ENCODE measurements around the gene RHOB. TPM values are rescaled to one million over a fixed set of nuclear protein-coding genes. Genes with fewer than 3 reads are reported as not detected.

The RHOB gene
- total and polyA plus RNA-seq, 4 donors = 82.6 to 634 (median 160) TPM

- H3K27me3 ChIP-seq (ENCODE audit: control insufficient read depth in 4 of 4, insufficient read depth in 4 of 4, low read length in 3 of 4) = no peaks in the 10 kb centered on the region
- H3K27ac ChIP-seq (ENCODE audit: low read depth in 1 of 2, low read length in 2 of 2) = no peak overlapping the region
- H3K9ac ChIP-seq (ENCODE audit: low read depth in 1 of 2, low read length in 2 of 2) = no peak overlapping the region
- H3K4me1 ChIP-seq (ENCODE audit: control insufficient read depth in 4 of 4, insufficient read depth in 4 of 4, low read length in 3 of 4) = peaks cover 7 to 14% (median 13%) of the 10 kb centered on the region in 4 donors
- no peaks in the 10 kb centered on the region for H3K36me3 ChIP-seq (ENCODE audit: control insufficient read depth in 4 of 4, insufficient read depth in 3 of 4, low read depth in 1 of 4, low read length in 3 of 4)
- no peak overlapping the region for H3K4me3 ChIP-seq (ENCODE audit: low read depth in 1 of 3, low read length in 3 of 3)
- WGBS = 95% methylated on average over 11 of the region's 11 CpGs
- DNase-seq (ENCODE audit: low spot score) = no peak
- H3K9me3 ChIP-seq (ENCODE audit: control insufficient read depth in 4 of 4, low read length in 3 of 4) = no peaks in the 10 kb centered on the region
- TF ChIP-seq GABPA (IDR thresholded peaks at IDR 0.05 in 1 of 2, conservative IDR thresholded peaks at IDR 0.05 in 1 of 2) (no peak), FOXA2 (IDR thresholded peaks at IDR 0.05) (no peak), EGR1 (IDR thresholded peaks at IDR 0.05; ENCODE audit: low read depth in 2 of 2) (no peak), RAD21 (IDR thresholded peaks at IDR 0.05) (no peak), YY1 (IDR thresholded peaks at IDR 0.05) (no peak), RXRA (IDR thresholded peaks at IDR 0.05) (no peak), NR2F2 (IDR thresholded peaks at IDR 0.05) (no peak), MAX (IDR thresholded peaks at IDR 0.05) (no peak)
- TF ChIP-seq, protein P1, sequence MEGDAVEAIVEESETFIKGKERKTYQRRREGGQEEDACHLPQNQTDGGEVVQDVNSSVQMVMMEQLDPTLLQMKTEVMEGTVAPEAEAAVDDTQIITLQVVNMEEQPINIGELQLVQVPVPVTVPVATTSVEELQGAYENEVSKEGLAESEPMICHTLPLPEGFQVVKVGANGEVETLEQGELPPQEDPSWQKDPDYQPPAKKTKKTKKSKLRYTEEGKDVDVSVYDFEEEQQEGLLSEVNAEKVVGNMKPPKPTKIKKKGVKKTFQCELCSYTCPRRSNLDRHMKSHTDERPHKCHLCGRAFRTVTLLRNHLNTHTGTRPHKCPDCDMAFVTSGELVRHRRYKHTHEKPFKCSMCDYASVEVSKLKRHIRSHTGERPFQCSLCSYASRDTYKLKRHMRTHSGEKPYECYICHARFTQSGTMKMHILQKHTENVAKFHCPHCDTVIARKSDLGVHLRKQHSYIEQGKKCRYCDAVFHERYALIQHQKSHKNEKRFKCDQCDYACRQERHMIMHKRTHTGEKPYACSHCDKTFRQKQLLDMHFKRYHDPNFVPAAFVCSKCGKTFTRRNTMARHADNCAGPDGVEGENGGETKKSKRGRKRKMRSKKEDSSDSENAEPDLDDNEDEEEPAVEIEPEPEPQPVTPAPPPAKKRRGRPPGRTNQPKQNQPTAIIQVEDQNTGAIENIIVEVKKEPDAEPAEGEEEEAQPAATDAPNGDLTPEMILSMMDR (IDR thresholded peaks at IDR 0.05; ENCODE audit: low read depth, low read length, missing input control) = no peak
Measured at GRCh38 chr2:20428717-20429490, 18.0 kb upstream of the RHOB start.

DNA sequence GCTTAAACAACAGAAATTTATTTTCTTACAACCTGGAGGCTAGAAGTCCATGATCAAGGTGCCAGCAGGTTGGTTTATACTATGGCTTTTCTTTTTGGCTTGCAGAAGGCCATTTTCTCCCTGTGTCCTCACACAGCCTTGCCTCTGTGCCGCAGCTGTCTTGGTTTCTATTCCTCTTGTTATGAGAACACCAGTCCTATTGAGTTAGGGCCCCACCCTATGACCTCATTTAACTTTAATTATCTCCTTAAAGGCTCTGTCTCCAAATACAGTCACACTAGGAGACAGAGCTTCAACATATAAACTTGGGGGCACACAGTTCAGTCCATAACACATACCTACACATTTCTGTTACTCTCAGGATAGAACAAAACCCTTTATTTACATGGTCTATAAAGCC lies 17.3 kb upstream of the RHOB start:
- Histone ChIP-seq H3K9me3 (ENCODE audit: control insufficient read depth in 4 of 4, low read length in 3 of 4) (no peaks in the 10 kb centered on the region), H3K4me1 (ENCODE audit: control insufficient read depth in 4 of 4, insufficient read depth in 4 of 4, low read length in 3 of 4) (peaks cover 7 to 17% (median 13%) of the 10 kb centered on the region in 4 donors), H3K9ac (ENCODE audit: low read depth in 1 of 2, low read length in 2 of 2) (no peak overlapping the region), H3K27me3 (ENCODE audit: control insufficient read depth in 4 of 4, insufficient read depth in 4 of 4, low read length in 3 of 4) (no peaks in the 10 kb centered on the region), H3K4me3 (ENCODE audit: low read depth in 1 of 3, low read length in 3 of 3) (no peak overlapping the region), H3K36me3 (ENCODE audit: control insufficient read depth in 4 of 4, insufficient read depth in 3 of 4, low read depth in 1 of 4, low read length in 3 of 4) (no peaks in the 10 kb centered on the region), H3K27ac (ENCODE audit: low read depth in 1 of 2, low read length in 2 of 2) (no peak overlapping the region)
- no peak for DNase-seq (ENCODE audit: low spot score)
- TF ChIP-seq, protein P2, sequence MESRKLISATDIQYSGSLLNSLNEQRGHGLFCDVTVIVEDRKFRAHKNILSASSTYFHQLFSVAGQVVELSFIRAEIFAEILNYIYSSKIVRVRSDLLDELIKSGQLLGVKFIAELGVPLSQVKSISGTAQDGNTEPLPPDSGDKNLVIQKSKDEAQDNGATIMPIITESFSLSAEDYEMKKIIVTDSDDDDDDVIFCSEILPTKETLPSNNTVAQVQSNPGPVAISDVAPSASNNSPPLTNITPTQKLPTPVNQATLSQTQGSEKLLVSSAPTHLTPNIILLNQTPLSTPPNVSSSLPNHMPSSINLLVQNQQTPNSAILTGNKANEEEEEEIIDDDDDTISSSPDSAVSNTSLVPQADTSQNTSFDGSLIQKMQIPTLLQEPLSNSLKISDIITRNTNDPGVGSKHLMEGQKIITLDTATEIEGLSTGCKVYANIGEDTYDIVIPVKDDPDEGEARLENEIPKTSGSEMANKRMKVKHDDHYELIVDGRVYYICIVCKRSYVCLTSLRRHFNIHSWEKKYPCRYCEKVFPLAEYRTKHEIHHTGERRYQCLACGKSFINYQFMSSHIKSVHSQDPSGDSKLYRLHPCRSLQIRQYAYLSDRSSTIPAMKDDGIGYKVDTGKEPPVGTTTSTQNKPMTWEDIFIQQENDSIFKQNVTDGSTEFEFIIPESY (IDR thresholded peaks at IDR 0.05) = no peak
- TF ChIP-seq YY1 (IDR thresholded peaks at IDR 0.05) = no peak
- TF ChIP-seq MAX (IDR thresholded peaks at IDR 0.05) = no peak
- TF ChIP-seq, protein P3, sequence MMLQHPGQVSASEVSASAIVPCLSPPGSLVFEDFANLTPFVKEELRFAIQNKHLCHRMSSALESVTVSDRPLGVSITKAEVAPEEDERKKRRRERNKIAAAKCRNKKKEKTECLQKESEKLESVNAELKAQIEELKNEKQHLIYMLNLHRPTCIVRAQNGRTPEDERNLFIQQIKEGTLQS (IDR thresholded peaks at IDR 0.05) = no peak
- TF ChIP-seq RAD21 (IDR thresholded peaks at IDR 0.05) = no peak
- no peak for TF ChIP-seq EGR1 (IDR thresholded peaks at IDR 0.05; ENCODE audit: low read depth in 2 of 2)
- TF ChIP-seq RXRA (IDR thresholded peaks at IDR 0.05) = no peak
- TF ChIP-seq TAF1 (conservative IDR thresholded peaks at IDR 0.05) = no peak
- no peak for TF ChIP-seq HNF4A (conservative IDR thresholded peaks at IDR 0.05)
- TF ChIP-seq GABPA (IDR thresholded peaks at IDR 0.05 in 1 of 2, conservative IDR thresholded peaks at IDR 0.05 in 1 of 2) = no peak
- TF ChIP-seq, protein P4, sequence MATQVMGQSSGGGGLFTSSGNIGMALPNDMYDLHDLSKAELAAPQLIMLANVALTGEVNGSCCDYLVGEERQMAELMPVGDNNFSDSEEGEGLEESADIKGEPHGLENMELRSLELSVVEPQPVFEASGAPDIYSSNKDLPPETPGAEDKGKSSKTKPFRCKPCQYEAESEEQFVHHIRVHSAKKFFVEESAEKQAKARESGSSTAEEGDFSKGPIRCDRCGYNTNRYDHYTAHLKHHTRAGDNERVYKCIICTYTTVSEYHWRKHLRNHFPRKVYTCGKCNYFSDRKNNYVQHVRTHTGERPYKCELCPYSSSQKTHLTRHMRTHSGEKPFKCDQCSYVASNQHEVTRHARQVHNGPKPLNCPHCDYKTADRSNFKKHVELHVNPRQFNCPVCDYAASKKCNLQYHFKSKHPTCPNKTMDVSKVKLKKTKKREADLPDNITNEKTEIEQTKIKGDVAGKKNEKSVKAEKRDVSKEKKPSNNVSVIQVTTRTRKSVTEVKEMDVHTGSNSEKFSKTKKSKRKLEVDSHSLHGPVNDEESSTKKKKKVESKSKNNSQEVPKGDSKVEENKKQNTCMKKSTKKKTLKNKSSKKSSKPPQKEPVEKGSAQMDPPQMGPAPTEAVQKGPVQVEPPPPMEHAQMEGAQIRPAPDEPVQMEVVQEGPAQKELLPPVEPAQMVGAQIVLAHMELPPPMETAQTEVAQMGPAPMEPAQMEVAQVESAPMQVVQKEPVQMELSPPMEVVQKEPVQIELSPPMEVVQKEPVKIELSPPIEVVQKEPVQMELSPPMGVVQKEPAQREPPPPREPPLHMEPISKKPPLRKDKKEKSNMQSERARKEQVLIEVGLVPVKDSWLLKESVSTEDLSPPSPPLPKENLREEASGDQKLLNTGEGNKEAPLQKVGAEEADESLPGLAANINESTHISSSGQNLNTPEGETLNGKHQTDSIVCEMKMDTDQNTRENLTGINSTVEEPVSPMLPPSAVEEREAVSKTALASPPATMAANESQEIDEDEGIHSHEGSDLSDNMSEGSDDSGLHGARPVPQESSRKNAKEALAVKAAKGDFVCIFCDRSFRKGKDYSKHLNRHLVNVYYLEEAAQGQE (IDR thresholded peaks at IDR 0.05) = no peak
- TF ChIP-seq, protein P1 (IDR thresholded peaks at IDR 0.05; ENCODE audit: low read depth, low read length, missing input control) = no peak
- TF ChIP-seq NR2F2 (IDR thresholded peaks at IDR 0.05) = no peak
- no peak for TF ChIP-seq SP1 (IDR thresholded peaks at IDR 0.05)
- no peak for TF ChIP-seq FOXA1 (IDR thresholded peaks at IDR 0.05)
- no peak for TF ChIP-seq FOXA2 (IDR thresholded peaks at IDR 0.05)
- TF ChIP-seq HNF4G (IDR thresholded peaks at IDR 0.05) = no peak
- WGBS = 80% methylated on average over 1 of the region's 1 CpG

All from liver (tissue), 9 donors.